OCI-LY3 (cell line): ENCODE data around the gene SMYD3.

Source experiments
- CTCF ChIP-seq: fragments of 200-600, 300-600 bp; sonication (generic); IDR thresholded peaks from 2 replicates; pipeline ENCODE4 v1.5.1; 2014; ENCODE audit warnings: antibody characterized with exemption, low read length, low read depth
- EZH2phosphoT487 ChIP-seq: fragments of 200-600 bp; shearing (Covaris generic); IDR thresholded peaks from 2 replicates; pipeline ENCODE4 v1.6.1; 2018; ENCODE audit warnings: antibody characterized with exemption, mixed run types, low read depth

- TF ChIP-seq CTCF (no peak), EZH2phosphoT487 (no peak)
Observed at GRCh38 chr1:246269466-246269865, 237.6 kb downstream of the SMYD3 start.
